Measurements from ENCODE around the gene CCDC12.
"Not testable (repeated sequence)": the region's sequence is repeated elsewhere in the genome, so short reads cannot be mapped to it uniquely, and the experiment has no call there.

The CCDC12 gene

GRCh38 chr3:46925585-46925934, 51.0 kb downstream of the CCDC12 start:
- DNase-seq, result no peak

- no peak for DNase-seq
These were observed 51.5 kb downstream of the CCDC12 start for GRCh38 chr3:46924921-46925584.

DNA sequence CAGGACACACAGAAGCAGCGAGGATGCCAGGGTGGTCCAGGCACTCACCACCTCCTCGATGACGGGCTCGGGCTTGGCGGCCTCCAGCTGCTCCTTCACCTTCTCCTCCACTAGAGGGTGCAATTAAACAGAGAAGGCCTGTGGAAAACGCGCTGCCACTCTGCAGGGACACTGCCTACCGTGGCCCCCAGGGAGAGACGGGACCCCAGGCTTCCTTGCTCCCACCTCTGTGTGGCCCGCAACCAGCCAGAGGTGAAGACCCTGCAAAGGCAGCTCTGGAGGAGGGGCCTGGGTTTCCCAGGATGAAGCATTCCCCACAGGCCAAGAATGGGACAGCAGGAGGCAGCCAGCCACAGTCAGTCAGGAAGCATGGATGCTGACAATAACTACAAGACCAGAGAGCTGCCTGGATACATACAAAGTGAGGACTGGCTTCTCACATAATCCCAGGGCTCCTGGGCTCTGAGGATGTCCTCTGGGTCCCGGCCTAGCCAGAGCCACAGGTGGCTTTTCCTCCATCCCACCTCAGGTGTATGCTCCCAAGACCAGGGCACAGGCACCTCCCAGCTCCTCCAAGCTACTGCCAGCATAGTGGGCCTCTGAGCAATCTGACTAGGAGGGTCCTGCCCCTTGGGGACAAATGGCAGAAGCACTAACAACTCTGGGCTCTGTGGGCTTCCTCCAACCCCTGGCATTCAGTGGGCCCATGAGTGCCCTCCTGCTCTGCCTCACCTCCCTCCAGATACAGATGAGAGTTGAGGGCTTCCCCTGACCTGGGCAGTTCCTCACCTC, 52.8 kb downstream of the CCDC12 start:
- DNase-seq, result peak in 6 of 51 donors; percentile 12 to 36 (median 24)

- DNase-seq, result no peak
These were observed 53.5 kb downstream of the CCDC12 start for GRCh38 chr3:46922871-46923558.

DNA sequence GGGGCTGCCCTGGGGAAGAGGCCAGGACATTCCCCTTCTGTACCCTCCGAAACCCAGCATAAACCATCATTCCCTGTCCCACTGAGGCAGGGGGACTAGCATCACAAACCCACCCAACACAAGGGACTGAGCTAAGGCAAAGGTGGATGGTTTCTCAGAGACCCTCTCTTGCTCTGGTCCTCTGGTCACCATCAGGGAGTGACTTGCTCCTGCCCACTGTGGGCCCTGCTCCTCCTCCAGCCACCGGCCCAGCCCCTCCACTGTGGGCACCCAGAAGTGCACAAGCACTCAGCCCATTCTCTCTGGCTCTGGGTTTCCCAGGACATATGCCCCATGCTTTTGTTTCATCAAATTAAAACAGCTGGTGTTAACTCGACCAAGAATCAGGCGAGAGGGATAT, 54.1 kb downstream of the CCDC12 start:
- DNase-seq, result no peak

GRCh38 chr3:46921871-46922271, 54.7 kb downstream of the CCDC12 start:
- no peak for DNase-seq

DNA sequence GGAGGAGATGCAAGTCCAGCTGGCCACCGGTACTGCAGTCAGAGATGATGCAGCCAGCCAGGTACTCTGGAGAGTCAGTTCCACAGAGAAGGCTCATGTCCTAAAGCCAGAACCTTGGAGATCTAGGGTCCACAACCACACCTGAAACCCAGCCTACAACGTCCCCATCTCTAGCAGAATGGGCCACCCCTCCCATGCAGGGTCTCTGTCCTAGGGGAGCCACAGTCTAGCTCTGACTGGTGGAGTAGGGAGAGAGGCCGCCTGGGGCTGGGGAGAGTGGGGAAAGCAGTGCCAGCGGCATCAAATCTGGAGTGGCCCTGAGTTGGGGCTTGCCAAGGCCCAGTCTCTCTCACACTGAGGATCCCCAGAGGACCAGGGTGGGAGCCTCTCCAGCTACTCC, 55.5 kb downstream of the CCDC12 start:
- DNase-seq, result no peak

DNA sequence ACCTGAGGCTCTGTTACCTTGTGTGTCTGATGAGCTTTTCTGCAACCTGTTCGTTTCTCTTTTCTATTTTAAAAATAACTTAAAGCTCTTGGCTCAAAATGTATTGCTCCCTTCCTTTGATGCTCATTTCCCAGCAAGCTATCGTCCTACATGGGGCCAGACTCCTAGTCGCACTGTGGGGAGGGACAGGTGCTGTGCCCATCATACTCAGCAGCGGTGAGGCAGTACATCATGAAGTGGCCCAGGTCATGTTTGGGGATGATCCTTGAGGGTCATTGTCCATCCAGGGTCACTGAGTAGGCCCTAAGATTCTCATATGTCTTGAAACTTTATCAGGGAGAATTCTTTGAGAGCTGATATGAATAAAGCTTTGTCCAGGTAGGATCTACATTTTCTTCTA, 57.9 kb downstream of the CCDC12 start:
- DNase-seq, result no peak

DNA sequence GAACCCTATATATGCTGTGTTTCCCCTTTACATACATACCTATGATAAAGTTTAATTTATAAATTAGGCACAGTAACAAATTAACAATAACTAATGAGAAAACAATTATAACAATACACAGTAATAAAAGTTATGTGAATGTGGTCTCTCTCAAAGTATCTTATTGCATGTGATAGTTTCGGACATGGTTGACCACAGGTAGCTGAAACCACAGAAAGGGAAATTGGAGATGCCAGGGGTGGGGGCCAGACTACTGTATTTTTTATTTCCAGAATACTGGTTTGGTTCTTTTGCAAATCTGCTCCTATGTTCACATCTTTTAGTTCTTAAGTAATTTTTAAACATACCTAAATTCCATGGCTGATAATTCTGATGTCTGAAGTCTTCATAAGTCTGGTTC, 58.3 kb downstream of the CCDC12 start:
- DNase-seq, result no peak

- DNase-seq, result no peak
These were observed 59.3 kb downstream of the CCDC12 start for GRCh38 chr3:46917257-46917656.

- no peak for DNase-seq
These were observed 59.7 kb downstream of the CCDC12 start for GRCh38 chr3:46916799-46917198.

DNA sequence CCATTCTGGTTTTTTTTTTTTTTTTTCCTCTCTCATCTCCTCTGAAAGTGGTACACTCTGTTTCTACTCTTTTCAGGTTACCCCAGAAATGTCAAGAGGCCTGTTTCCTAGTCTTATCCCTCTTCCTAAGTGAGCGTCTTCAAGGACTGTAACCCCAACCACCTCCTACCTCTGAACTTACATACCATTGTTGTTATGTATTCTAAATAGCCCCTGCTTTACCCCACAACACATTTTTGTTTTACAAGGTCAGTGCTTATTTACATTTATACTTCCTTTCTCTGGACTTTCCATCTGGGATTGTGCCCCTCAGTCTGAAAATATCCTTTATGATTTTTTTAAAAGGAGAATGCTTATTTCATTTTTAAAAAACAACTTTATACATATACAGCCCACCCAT, 60.3 kb downstream of the CCDC12 start:
- no peak for DNase-seq

- no peak for DNase-seq
These were observed 61.2 kb downstream of the CCDC12 start for GRCh38 chr3:46915297-46915822.

DNA sequence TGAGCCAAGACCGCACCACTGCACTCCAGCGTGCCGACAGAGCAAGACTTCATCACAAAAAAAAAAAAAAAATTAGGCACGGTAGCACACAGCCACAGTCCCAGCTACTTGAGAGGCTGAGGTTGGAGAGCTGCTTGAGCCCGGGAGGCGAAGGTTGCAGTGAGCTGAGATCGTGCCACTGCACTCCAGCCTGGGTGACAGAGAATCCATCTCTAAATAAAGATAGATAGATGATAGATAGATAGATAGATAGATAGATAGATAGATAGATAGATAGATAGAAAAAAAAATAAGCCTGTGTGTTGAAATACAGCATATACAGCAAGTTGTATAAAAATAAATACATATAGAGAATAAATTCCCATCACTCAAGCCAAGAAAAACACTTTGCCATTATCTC, 61.7 kb downstream of the CCDC12 start:
- DNase-seq, result no peak

DNA sequence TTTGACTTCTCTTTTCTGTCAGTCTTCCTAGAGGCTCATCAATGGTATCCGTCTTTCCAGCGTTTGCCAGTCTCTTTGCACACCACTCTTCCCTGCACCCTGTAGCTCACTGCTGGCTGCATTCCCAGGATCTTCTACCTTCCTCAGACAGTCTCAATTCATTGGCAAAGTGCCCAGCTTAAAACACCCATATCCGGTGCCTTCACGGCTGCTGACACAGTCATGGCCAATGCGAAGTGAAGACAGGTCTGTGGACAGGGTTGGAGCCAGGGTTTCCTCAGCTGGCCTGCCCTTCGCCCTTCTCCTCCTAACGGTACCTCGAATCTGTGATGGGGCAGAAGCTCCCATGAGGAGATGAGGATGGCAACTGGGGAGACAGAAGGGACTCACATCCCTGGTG, 62.9 kb downstream of the CCDC12 start:
- peak in 1 of 51 donors; percentile 19 for DNase-seq

DNA sequence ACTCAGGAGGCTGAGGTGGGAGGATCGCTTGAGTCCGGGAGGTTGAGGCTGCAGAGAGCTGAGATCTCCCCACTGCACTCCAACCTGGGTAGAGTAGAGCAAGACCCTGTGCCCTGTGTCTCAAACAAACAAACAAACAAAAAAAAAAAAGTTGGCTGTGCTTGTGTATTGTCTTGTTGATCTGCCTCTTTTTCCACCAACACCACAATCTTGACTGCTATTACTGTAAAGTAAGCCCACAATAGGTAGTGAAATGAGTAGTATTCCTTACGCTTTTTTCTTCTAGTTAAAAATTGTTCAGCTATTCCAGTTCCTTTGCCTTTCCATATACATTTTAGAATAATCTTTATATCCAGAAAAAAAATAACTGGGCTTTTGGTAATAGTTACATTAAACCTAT, 63.6 kb downstream of the CCDC12 start:
- no peak for DNase-seq

DNA sequence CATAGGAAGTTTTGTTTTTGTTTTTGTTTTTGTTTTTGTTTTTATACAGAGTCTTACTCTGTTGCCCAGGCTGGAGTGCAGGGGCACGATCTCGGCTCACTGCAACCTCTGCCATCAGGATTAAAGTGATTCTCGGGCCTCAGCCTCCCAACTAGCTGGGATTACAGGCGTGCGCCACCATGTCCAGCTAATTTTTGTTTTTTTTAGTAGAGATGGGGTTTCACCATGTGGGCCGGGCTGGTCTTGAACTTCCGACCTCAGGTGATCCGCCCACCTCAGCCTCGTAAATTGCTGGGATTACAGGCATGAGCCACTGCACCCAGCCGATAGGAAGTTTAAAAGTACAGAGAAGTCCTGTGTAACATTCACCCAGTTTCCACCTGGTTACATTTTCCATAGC, 65.6 kb downstream of the CCDC12 start:
- DNase-seq, result not testable (repeated sequence)

- no peak for DNase-seq
These were observed 66.3 kb downstream of the CCDC12 start for GRCh38 chr3:46910166-46910760.

GRCh38 chr3:46909535-46910161, 66.9 kb downstream of the CCDC12 start:
- peak; percentile 17 to 89 (median 69) for DNase-seq

GRCh38 chr3:46908986-46909534, 67.5 kb downstream of the CCDC12 start:
- no peak for DNase-seq

- no peak for DNase-seq
These were observed 68.1 kb downstream of the CCDC12 start for GRCh38 chr3:46908294-46908985.

Data from hypothalamus (tissue), 51 donors.